ENCODE measurements around the gene TMEM181.

The TMEM181 gene

GRCh38 chr6:158593670-158594069 lies 33.8 kb downstream of the TMEM181 start:
- TF ChIP-seq, protein P1, sequence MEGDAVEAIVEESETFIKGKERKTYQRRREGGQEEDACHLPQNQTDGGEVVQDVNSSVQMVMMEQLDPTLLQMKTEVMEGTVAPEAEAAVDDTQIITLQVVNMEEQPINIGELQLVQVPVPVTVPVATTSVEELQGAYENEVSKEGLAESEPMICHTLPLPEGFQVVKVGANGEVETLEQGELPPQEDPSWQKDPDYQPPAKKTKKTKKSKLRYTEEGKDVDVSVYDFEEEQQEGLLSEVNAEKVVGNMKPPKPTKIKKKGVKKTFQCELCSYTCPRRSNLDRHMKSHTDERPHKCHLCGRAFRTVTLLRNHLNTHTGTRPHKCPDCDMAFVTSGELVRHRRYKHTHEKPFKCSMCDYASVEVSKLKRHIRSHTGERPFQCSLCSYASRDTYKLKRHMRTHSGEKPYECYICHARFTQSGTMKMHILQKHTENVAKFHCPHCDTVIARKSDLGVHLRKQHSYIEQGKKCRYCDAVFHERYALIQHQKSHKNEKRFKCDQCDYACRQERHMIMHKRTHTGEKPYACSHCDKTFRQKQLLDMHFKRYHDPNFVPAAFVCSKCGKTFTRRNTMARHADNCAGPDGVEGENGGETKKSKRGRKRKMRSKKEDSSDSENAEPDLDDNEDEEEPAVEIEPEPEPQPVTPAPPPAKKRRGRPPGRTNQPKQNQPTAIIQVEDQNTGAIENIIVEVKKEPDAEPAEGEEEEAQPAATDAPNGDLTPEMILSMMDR (IDR thresholded peaks at IDR 0.05; ENCODE audit: insufficient read depth, low read depth, low read length, missing control alignments), result no peak
- no peak overlapping the region for H3K4me3 ChIP-seq (ENCODE audit: low read length)
- DNase-seq (ENCODE audit: low read depth), result no peak

- TF ChIP-seq, protein P1 (IDR thresholded peaks at IDR 0.05; ENCODE audit: insufficient read depth, low read depth, low read length, missing control alignments), result peak; percentile 23
- DNase-seq (ENCODE audit: low read depth), result peak; percentile 15
These were observed 35.3 kb downstream of the TMEM181 start for GRCh38 chr6:158595223-158595622.

DNA sequence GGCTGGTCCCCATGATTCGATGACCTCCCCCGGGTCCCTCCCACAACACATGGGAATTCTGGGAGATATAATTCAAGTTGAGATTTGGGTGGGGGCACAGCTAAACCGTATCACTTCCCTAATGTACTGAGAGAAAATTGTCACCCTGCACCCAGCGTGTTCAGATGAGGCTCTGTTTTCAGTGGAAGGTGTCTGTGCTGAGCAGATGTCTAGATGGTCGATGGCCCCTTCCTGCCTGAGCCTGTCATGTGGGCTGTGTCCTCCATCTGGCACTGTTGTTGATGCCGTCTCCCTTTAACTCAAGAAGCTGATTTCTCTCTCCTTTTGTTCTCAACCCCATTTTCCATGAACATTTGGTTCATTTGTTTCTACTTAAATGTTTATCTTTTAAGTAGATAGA lies 37.0 kb downstream of the TMEM181 start:
- TF ChIP-seq, protein P1 (IDR thresholded peaks at IDR 0.05; ENCODE audit: insufficient read depth, low read depth, low read length, missing control alignments), result no peak
- H3K4me3 ChIP-seq (ENCODE audit: low read length), result no peak overlapping the region
- no peak for DNase-seq (ENCODE audit: low read depth)

More at GRCh38 chr6:158595223-158595622, 35.3 kb downstream of the TMEM181 start:
- H3K4me3 ChIP-seq (ENCODE audit: low read length), result no peak overlapping the region

DNA sequence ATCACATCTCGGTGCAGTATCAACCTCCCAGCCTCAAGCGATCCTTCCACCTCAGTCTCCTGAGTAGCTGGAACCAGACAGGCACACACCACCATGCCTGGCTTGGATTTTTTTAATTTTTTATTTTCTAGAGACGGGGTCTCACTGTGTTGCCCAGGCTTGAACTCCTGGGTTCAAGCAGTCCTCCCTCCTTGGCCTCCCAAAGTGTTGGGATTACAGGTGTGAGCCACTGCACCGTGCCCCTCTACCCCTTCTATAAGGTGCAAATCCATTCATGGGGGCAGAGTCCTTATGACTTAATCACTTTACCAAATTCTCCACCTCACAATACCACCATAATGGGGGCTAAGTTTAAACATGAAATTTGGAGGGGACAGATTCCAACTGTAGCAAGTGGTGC lies 37.7 kb downstream of the TMEM181 start:
- no peak for DNase-seq (ENCODE audit: low read depth)
- TF ChIP-seq, protein P1 (IDR thresholded peaks at IDR 0.05; ENCODE audit: insufficient read depth, low read depth, low read length, missing control alignments), result no peak
- no peak overlapping the region for H3K4me3 ChIP-seq (ENCODE audit: low read length)

DNA sequence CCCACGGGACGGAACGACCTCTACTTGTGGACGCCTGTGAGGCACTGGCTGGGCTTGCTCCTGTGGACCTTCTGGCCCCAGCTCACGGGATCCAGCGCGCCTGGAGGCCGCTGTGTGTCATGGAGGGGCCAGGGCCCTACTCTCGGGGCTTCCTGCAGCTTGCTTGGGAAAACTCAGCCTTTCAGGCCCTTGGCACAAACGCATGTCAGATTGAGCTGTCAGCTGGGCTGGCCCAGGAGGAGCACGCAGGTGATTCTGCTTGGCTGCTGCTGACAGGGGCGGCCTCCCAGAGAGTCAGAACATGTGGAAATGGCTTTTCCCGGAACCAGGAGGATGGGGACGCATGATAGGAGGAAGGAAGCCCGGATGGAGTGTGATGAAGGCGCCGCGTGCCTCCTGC lies 39.7 kb downstream of the TMEM181 start:
- H3K4me3 ChIP-seq (ENCODE audit: low read length), result no peak overlapping the region
- TF ChIP-seq, protein P1 (IDR thresholded peaks at IDR 0.05; ENCODE audit: insufficient read depth, low read depth, low read length, missing control alignments), result no peak
- DNase-seq (ENCODE audit: low read depth), result no peak

DNA sequence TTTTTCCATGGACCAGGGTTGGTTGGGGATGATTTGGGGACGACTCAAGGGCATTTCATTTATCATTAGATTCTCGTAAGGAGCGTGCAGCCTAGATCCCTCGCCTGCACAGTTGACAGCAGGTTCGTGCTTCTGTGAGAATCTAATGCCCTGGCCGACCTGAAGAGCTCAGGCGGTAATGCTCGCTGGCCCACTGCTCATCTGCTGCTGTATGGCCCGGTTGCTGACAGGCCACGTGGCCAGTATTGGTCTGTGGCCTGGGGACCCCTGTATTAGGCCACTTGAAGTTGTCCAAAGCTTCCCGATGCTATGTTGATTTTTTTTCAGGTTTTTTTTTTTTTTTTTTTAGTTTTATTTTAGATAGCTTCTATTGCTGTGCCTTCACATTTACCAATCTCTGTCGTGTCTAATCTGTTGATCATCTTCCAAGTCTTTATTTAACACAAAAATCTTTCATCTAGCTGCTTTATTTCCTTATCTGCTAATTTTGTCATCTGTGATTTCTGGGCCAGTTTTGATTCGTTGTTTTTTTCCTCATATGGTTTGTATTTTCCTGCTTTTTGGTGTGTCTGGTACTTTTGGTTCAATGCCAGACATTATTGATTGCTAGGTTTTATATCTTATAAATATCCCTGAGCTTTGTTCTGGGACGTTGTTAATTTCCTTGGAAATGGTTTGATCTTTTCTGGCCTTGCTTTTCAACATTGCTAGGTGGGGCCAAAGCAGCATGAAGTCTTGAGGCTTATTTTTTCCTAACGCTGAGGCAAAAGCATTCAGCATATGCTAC lies 43.6 kb downstream of the TMEM181 start:
- TF ChIP-seq, protein P1 (IDR thresholded peaks at IDR 0.05; ENCODE audit: insufficient read depth, low read depth, low read length, missing control alignments), result no peak
- H3K4me3 ChIP-seq (ENCODE audit: low read length), result no peak overlapping the region
- no peak for DNase-seq (ENCODE audit: low read depth)

GRCh38 chr6:158604048-158604406 lies 44.1 kb downstream of the TMEM181 start:
- TF ChIP-seq, protein P1 (IDR thresholded peaks at IDR 0.05; ENCODE audit: insufficient read depth, low read depth, low read length, missing control alignments), result no peak
- DNase-seq (ENCODE audit: low read depth), result no peak
- no peak overlapping the region for H3K4me3 ChIP-seq (ENCODE audit: low read length)

Measured in epithelial cell of esophagus (primary cell).